Ishikawa (cell line): ENCODE data around the gene ELFN1.

Experiments
- CEBPB ChIP-seq: IDR thresholded peaks from 2 replicates; pipeline ENCODE4 v1.6.1; 2012
- CREB1 ChIP-seq: IDR thresholded peaks from 2 replicates; pipeline ENCODE4 v1.6.1; 2012; ENCODE audit warnings: low read depth
- EGR1 ChIP-seq: IDR thresholded peaks from 2 replicates; pipeline ENCODE4 v1.6.1; 2012
- EP300 ChIP-seq: IDR thresholded peaks from 2 replicates; pipeline ENCODE4 v1.6.1; 2012; ENCODE audit warnings: borderline replicate concordance
- FOXM1 ChIP-seq: IDR thresholded peaks from 2 replicates; pipeline ENCODE4 v1.6.1; 2012; ENCODE audit warnings: low read depth, borderline replicate concordance
- NFIC ChIP-seq: IDR thresholded peaks from 2 replicates; pipeline ENCODE4 v1.6.1; 2012
- RAD21 ChIP-seq: IDR thresholded peaks from 2 replicates; pipeline ENCODE4 v1.6.1; 2012; ENCODE audit warnings: low read depth
- REST ChIP-seq: IDR thresholded peaks from 2 replicates; pipeline ENCODE4 v1.6.1; 2012; ENCODE audit warnings: low read depth, mild to moderate bottlenecking
- TAF1 ChIP-seq: IDR thresholded peaks from 2 replicates; pipeline ENCODE4 v1.6.1; 2012; ENCODE audit warnings: low read depth, mild to moderate bottlenecking
- TCF12 ChIP-seq: IDR thresholded peaks from 2 replicates; pipeline ENCODE4 v1.6.1; 2012; ENCODE audit warnings: low read depth
- TEAD4 ChIP-seq: IDR thresholded peaks from 2 replicates; pipeline ENCODE4 v1.6.1; 2012
- USF1 ChIP-seq: IDR thresholded peaks from 2 replicates; pipeline ENCODE4 v1.6.1; 2012
- YY1 ChIP-seq: IDR thresholded peaks from 2 replicates; pipeline ENCODE4 v1.6.1; 2012; ENCODE audit warnings: low read depth
- TF ChIP-seq, protein P1 (sequence below): IDR thresholded peaks from 2 replicates; pipeline ENCODE4 v1.6.1; 2012

GRCh38 chr7:1746491-1746975, 76.5 kb downstream of the ELFN1 start:
- TF ChIP-seq RAD21 (no peak), CREB1 (no peak), REST (no peak), TEAD4 (no peak), YY1 (no peak), EP300 (no peak), CEBPB (no peak), TCF12 (no peak), USF1 (no peak), TAF1 (no peak), NFIC (no peak), FOXM1 (no peak), EGR1 (no peak)
- TF ChIP-seq, protein P1, sequence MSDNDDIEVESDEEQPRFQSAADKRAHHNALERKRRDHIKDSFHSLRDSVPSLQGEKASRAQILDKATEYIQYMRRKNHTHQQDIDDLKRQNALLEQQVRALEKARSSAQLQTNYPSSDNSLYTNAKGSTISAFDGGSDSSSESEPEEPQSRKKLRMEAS, result no peak
